ENCODE data around the gene LUZP2.

GRCh38 chr11:24625975-24626374 lies 129.1 kb downstream of the LUZP2 start:
- no peak for TF ChIP-seq CTCF (IDR thresholded peaks at IDR 0.05)
- TF ChIP-seq POLR2A (IDR thresholded peaks at IDR 0.05) = no peak
